GM18517 (cell line): Measurements from ENCODE around the gene TIFAB.

Source experiments
- ATAC-seq: cut with Tn5 transposase; IDR thresholded peaks from one replicate; pipeline ENCODE4 v1.9.1; 2021; ENCODE audit warnings: mild to moderate bottlenecking, moderate library complexity; ENCODE audit not compliant: unreplicated experiment

TIFAB gene

GRCh38 chr5:135460246-135461033, 8.3 kb upstream of the TIFAB start:
- ATAC-seq, result no peak

GRCh38 chr5:135458921-135459331, 6.8 kb upstream of the TIFAB start:
- no peak for ATAC-seq

GRCh38 chr5:135458356-135458755, 6.2 kb upstream of the TIFAB start:
- no peak for ATAC-seq

GRCh38 chr5:135457424-135458071, 5.4 kb upstream of the TIFAB start:
- ATAC-seq, result peak; percentile 63

- ATAC-seq, result peak; percentile 65
Measured at GRCh38 chr5:135456238-135457099, 4.3 kb upstream of the TIFAB start.

GRCh38 chr5:135455876-135456237, 3.7 kb upstream of the TIFAB start:
- no peak for ATAC-seq

- ATAC-seq, result no peak
Measured at GRCh38 chr5:135454946-135455345, 2.8 kb upstream of the TIFAB start.

- no peak for ATAC-seq
Measured at GRCh38 chr5:135453613-135454012, 1.5 kb upstream of the TIFAB start.

GRCh38 chr5:135451581-135452320, 400 bp downstream of the TIFAB start:
- ATAC-seq, result no peak

- no peak for ATAC-seq
Measured at GRCh38 chr5:135450952-135451351, 1.2 kb downstream of the TIFAB start.

- ATAC-seq, result no peak
Measured at GRCh38 chr5:135450336-135450735, 1.8 kb downstream of the TIFAB start.

GRCh38 chr5:135449644-135450043, 2.5 kb downstream of the TIFAB start:
- no peak for ATAC-seq

GRCh38 chr5:135448791-135449507, 3.2 kb downstream of the TIFAB start:
- no peak for ATAC-seq

- no peak for ATAC-seq
Measured at GRCh38 chr5:135448071-135448739, 3.9 kb downstream of the TIFAB start.

GRCh38 chr5:135447298-135447929, 4.7 kb downstream of the TIFAB start, which contains the start of gene DCANP1:
TSS of gene DCANP1 (minus strand) at chr5:135447348. CDS start at chr5:135447108, 240 bp downstream.
- ATAC-seq, result no peak

- ATAC-seq, result no peak
Measured at GRCh38 chr5:135446615-135447014, 5.5 kb downstream of the TIFAB start.

GRCh38 chr5:135446206-135446605, 5.9 kb downstream of the TIFAB start:
- ATAC-seq, result no peak

- no peak for ATAC-seq
Measured at GRCh38 chr5:135445306-135445985, 6.7 kb downstream of the TIFAB start.

- ATAC-seq, result no peak
Measured at GRCh38 chr5:135444881-135445280, 7.3 kb downstream of the TIFAB start.
